Stimulated activated CD8-positive, alpha-beta memory T cell treated with anti-CD3 and anti-CD28 coated beads, Interleukin-4, amount 100 ng/mL, for 48 hours (primary cell): ENCODE measurements around the gene OR52K2.
"Not testable (repeated sequence)": the region's sequence is repeated elsewhere in the genome, so short reads cannot be mapped to it uniquely, and the experiment has no call there.

Experiments used
- DNase-seq: peaks from one replicate; pipeline ENCODE4 v3.0.0-alpha.2; 2020

The OR52K2 gene

DNA sequence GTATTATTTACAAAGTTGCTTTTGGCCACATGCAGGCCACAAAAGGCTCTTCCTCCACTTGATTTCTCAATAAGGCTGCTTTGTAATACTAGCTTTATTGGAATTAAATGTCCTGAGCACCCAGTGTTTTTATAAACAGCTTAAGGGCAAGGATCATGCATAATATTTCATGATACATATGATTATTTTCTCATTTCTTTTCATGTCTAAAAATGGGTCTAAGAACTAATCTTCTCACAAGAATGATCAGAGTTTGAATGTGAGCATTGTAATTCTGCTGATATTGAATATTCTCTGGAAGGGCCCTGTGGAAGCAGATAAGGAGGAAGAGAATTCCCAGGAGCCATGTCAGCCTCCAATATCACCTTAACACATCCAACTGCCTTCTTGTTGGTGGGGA lies at the start of gene OR52K2:
TSS of gene OR52K2 (plus strand) at position 301 of the 400 bp plus-strand sequence. CDS start at position 346, 45 bp downstream.
- no peak for DNase-seq

- not testable (repeated sequence) for DNase-seq
Measured at GRCh38 chr11:4406206-4406605, 42.9 kb upstream of the OR52K2 start.

GRCh38 chr11:4416306-4416705 lies 32.8 kb upstream of the OR52K2 start:
- no peak for DNase-seq

DNA sequence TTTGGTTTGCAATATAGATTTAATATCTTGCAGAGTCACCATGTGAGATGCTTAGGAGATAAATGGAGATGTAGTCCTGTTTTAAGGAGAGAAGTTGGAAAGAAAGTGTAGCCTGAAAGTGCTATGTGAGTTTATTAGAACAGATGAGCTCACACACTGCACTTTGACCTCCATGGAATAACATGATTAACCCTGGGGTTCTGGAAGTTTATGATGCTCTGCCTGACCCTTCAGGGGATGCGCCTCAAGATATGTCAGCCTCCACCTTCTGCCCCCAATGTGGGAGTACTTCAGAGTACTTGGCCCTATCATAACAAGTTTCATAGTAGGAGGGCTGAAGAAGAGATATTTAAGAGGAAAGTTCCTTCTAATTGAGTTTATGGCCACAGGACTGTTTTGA lies 32.3 kb upstream of the OR52K2 start:
- DNase-seq = no peak

DNA sequence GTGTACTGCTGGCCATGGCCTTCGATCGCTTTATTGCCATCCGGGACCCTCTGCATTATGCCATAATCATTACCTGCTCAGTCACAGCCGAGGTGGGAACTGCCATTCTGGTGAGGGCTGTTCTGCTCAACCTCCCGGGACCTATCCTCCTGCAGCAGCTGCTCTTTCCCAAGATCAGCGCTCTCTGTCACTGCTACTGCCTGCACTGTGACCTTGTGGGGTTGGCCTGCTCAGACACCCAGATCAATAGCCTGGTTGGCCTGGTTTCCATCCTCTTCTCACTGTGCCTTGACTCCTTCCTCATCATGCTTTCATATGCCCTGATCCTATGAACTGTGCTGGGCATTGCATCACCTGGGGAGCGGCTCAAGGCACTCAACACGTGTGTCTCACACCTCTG lies 30.7 kb upstream of the OR52K2 start:
- DNase-seq = no peak

DNA sequence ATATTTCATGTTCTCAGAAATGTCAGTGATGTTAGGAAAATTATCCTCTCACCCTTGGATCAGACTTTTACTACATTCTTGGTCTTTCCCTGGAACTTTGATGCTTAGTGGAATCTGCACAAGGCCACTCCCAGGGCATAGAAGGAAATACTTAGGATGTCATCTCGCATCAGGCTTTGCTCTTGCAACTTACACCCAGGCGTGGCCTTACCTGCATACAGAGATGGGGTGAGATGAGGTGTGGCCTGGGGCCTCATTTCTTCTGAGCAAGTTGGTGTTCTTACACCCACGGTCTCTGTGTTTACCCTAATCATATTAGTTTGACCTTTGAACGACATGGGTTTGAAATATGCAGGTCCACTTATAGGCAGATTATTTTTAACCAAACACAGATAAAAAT lies 19.0 kb upstream of the OR52K2 start:
- no peak for DNase-seq

DNA sequence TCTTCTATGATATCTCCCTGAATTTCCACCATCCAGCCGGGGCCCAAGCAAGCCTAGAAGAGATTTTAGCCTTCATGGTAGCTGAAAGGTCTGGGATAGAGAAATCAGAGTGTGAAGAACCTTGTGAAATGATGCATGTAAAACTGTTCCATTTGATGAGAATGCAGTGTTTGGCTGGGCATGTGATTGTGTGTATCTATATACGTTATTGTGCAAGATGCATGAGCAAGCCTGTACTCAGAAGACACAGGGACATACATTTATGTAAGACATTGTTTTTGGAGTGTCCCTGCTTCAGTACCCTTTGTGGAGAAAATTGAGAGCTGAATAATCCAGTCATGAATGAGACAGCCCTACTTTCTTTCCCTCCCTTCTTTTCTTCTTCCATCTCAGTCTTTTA lies 15.2 kb upstream of the OR52K2 start:
- no peak for DNase-seq

DNA sequence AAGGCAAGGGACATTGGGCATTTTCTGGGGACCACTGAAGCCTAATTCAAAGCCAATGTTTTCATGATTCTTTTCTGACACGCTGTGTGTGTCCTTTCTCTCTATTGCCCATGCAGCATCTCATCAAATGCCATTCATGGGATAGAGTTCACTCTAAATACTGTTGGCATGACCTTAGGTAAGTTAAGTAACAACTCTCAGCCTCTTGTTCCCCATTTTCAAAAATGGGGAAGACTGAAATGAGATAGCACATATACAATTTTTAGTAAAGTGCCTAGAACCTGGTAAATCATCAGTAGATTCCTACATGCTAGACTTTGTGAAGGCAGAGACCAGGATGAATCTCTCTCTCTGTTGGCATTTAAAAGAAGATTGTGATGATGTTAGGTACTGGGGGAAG lies 12.7 kb upstream of the OR52K2 start:
- DNase-seq = no peak

DNA sequence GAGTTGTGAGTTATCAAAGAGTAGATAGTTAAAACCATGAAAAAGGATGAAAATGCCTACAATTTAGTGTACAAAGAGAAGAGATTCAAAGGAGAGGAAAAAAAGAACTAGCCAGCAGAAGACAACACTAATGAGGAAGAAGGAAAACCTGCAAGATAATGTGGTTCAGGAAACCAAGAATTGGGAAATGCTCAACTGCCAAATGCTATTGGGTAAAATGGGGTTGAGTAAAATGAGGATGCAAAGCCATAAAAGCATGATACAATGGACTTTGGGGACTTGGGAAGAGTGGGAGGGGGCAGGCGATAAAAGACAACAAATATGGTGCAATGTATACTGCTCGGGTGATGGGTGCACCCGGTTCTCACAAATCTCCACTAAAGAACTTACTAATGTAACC lies 7.6 kb upstream of the OR52K2 start:
- DNase-seq = no peak

GRCh38 chr11:4443232-4443891 lies 5.7 kb upstream of the OR52K2 start:
- no peak for DNase-seq

- DNase-seq = no peak
Measured at GRCh38 chr11:4453118-4453517, 4.0 kb downstream of the OR52K2 start.

DNA sequence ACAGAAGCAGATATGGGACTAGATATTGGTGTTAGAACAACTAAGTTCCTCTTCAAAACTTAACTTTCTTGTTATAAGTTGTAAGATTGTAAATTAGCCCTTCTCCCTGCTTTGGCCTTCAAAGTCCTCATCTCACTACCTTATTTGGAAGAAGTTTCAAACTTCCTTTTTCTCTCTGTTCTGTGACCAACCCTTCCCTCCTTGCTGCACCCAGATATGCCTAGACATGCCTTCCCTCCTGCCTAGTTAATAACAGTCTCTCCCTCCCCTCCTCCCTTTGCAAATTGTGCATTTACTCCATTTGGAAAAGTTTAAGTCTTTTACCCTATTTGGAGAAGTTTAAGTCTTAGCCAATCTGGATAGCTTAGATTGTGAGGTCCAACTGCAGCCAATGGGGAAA lies 4.9 kb downstream of the OR52K2 start:
- DNase-seq = no peak

- DNase-seq = no peak
Measured at GRCh38 chr11:4455419-4455818, 6.3 kb downstream of the OR52K2 start.

- DNase-seq = no peak
Measured at GRCh38 chr11:4459500-4459899, 10.4 kb downstream of the OR52K2 start.

- no peak for DNase-seq
Measured at GRCh38 chr11:4460151-4460550, 11.1 kb downstream of the OR52K2 start.

GRCh38 chr11:4464216-4465159 lies 15.4 kb downstream of the OR52K2 start:
- no peak for DNase-seq

DNA sequence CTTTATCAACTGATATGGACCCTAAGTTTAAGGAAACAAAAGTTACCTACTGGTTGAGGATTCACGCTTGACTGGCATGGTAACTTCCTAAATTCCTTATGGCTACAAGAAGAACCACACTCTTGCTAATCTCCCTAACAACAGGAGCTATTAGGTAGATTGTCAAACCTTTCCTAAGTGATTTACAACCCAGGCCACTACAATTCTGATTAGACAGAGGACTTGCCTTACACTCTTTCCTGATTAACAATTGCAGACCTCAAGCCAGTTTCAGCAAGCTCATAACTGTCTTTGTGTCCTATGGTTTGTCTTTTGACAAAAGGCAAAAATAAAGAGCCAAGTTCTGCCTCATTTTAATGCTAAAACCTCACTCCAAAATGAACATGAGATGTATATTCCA lies 16.3 kb downstream of the OR52K2 start:
- DNase-seq = no peak

DNA sequence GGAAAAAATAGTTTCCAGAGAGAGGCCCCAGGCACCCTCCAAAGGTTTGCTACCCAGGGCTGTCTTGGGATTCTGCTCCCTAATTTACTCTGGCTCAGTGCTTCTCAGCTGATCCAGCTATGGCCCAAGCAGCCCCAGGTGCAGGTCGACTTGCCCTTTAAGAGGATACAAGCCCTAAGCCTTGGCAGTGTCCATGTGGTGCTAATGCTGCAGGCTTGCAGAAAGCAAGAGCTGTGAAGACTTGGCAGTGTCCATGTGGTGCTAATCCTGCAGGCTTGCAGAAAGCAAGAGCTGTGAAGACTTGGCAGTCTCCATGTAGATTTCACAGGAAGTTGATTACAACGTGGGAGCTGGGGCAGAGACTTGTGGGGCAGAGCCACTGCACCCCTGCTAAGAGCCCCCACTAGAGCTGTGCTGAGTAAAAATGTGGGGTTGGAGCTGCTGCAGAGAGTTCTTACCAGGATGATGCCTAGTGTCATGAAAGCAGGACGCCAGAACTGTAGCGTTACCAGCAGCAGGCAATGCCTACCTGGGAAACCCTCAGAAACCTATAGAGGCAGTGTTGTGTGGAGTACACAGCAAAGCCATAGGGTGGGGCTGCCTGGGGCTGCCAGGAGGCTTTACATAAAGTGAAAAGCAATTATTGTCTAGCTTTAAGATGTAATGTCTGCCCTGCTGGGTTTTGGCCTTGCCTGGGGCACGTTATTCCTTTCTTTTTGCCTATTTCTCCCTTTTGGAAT lies 17.2 kb downstream of the OR52K2 start:
- no peak for DNase-seq

GRCh38 chr11:4466871-4467442 lies 17.9 kb downstream of the OR52K2 start:
- DNase-seq = no peak

- no peak for DNase-seq
Measured at GRCh38 chr11:4467811-4468606, 18.9 kb downstream of the OR52K2 start.

DNA sequence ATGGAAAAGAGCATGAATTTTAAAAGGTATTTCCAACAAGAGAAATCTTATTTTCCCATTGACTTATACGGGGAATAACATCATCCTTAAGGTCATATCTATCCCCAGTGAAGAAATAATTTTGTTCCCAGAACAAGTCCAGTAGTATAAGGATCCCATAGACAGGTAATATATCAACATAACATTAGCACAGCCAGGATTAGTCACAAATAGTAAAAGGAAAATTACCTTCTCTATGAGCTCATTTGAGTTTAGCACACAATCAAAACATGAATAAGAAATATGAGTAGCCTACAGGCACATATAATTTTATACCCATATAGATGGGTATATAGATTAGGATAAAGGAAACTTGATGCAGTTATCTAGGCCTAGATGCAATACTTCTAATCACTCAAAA lies 30.5 kb downstream of the OR52K2 start:
- DNase-seq = no peak

- DNase-seq = no peak
Measured at GRCh38 chr11:4480577-4481239, 31.6 kb downstream of the OR52K2 start.
